Bronchial epithelial cell (primary cell): ENCODE data around the gene DENND1A. TPM values are rescaled to one million over a fixed set of nuclear protein-coding genes. Genes with fewer than 3 reads are reported as not detected.

Experiments
- DNase-seq: peaks from one replicate; pipeline ENCODE4 v3.0.0-alpha.2; 2010; ENCODE audit warnings: low read depth
- FAIRE-seq: peaks from 2 replicates; lab custom pipeline; 2011; peaks lifted over from hg19 to GRCh38; lab: Jason Lieb, UNC
- H3K27me3 ChIP-seq: 2 replicates; pipeline ENCODE4 v1.5.1; 2011; ENCODE audit warnings: low read length; ENCODE audit not compliant: control insufficient read depth, insufficient read depth
- H3K36me3 ChIP-seq: 2 replicates; pipeline ENCODE4 v1.5.1; 2011; ENCODE audit warnings: low read length; ENCODE audit not compliant: control insufficient read depth, insufficient read depth
- H3K4me3 ChIP-seq: 2 replicates; pipeline ENCODE4 v1.5.1; 2011; ENCODE audit warnings: mild to moderate bottlenecking, low read depth, low read length, control low read depth
- total RNA-seq: library from RNA; depleted of rRNA; stranded (reverse); fragments of >200 nt; gene quantifications from 2 replicates; pipeline ENCODE4 v1.2.1, GENCODE V29; 2014
- TF ChIP-seq, protein P1 (sequence below): IDR thresholded peaks from 2 replicates; pipeline ENCODE4 v1.5.1; 2011; ENCODE audit warnings: mild to moderate bottlenecking, moderate library complexity, low read length, control low read depth, inconsistent platforms; ENCODE audit not compliant: insufficient read depth, severe bottlenecking

Gene DENND1A
- total RNA-seq, 1 donor from 2014 or later = 6.1 TPM

DNA sequence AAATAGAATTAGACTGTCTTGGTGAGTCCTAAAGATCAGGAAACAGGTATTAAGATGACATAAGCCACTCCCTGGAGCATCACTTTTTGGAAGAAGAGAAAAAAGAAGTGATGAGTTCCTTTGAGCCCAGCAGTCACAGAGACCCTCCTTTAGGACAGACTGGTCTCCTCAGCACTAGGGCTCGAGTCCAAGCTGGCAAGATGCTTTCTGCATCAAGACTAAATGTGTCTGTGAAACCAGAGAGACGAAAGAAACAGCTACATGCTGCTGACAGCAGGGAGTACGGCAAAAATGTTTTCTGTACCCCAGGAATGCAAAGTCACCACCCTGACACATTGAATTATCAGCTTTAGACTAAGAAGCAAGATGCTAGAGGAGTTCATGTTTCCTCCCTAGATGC lies 389.5 kb downstream of the DENND1A start:
- FAIRE-seq (no peak), DNase-seq (no peak)
- Histone ChIP-seq H3K36me3 (no peaks in the 10 kb centered on the region), H3K27me3 (no peaks in the 10 kb centered on the region), H3K4me3 (no peak overlapping the region)
- TF ChIP-seq, protein P1, sequence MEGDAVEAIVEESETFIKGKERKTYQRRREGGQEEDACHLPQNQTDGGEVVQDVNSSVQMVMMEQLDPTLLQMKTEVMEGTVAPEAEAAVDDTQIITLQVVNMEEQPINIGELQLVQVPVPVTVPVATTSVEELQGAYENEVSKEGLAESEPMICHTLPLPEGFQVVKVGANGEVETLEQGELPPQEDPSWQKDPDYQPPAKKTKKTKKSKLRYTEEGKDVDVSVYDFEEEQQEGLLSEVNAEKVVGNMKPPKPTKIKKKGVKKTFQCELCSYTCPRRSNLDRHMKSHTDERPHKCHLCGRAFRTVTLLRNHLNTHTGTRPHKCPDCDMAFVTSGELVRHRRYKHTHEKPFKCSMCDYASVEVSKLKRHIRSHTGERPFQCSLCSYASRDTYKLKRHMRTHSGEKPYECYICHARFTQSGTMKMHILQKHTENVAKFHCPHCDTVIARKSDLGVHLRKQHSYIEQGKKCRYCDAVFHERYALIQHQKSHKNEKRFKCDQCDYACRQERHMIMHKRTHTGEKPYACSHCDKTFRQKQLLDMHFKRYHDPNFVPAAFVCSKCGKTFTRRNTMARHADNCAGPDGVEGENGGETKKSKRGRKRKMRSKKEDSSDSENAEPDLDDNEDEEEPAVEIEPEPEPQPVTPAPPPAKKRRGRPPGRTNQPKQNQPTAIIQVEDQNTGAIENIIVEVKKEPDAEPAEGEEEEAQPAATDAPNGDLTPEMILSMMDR = no peak

DNA sequence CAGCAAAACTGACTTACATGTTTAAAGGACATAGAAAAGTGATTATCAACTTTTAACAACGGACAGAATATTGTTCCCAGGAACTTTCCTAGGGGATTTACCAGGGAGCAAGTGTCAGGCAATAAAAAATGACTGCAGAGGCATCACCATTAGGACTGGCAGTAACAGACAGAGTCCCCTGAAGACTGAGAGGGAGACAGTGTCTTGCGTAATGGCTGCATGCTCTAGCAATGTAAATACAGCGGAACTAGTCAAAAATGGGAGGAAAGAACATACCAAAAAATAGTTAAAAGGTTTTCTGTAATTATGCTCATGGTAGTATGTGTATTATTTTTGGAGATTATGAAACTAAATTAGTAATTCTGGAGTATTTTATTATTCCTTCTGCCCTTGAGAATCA lies 392.1 kb downstream of the DENND1A start:
- Histone ChIP-seq H3K27me3 (no peaks in the 10 kb centered on the region), H3K36me3 (no peaks in the 10 kb centered on the region), H3K4me3 (no peak overlapping the region)
- FAIRE-seq (no peak), DNase-seq (no peak)
- TF ChIP-seq, protein P1 = no peak

DNA sequence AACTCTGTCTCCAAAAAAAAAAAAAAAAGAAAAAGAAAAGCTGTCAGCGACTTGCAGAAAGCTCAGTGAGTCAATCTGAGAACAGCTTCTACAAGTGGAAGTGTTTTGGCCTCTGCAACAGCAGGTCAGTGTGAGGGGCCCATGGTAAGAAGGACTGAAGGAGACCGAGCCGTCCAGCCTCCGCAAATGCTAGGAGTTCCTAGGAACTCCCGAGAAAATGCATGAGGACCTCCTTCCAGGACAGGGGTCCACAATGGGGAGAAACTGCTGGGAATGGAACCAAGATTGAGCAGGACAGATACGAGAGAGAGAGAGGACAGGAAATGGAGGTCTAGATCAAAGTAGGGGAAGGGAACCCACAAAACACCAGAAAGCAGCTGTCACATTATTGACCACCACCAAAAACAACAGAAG lies 393.5 kb downstream of the DENND1A start:
- TF ChIP-seq, protein P1 = no peak
- Histone ChIP-seq H3K36me3 (no peaks in the 10 kb centered on the region), H3K27me3 (no peaks in the 10 kb centered on the region), H3K4me3 (no peak overlapping the region)
- DNase-seq (no peak), FAIRE-seq (no peak)

DNA sequence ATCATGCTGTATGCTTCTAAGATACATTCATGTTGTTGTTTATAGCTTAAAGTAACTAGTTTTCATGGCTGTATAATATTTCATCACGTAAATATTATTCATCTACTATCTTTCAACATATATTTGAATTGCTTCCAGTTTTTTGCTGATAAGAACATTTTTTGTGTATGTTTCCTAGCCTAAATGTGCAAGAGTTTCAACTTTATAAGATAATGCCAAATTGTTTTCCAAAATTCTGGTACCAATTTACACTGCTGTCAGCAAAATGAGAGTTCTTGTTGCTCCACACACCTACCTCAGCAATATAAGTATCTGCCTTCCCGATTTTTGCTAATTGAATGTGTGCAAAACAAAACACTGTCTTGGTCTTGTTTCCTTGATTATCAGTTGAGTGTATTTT lies 395.6 kb downstream of the DENND1A start:
- FAIRE-seq (no peak), DNase-seq (no peak)
- no peaks in the 10 kb centered on the region for H3K27me3 ChIP-seq
- TF ChIP-seq, protein P1 = no peak
- no peak overlapping the region for H3K4me3 ChIP-seq
- H3K36me3 ChIP-seq = no peaks in the 10 kb centered on the region

DNA sequence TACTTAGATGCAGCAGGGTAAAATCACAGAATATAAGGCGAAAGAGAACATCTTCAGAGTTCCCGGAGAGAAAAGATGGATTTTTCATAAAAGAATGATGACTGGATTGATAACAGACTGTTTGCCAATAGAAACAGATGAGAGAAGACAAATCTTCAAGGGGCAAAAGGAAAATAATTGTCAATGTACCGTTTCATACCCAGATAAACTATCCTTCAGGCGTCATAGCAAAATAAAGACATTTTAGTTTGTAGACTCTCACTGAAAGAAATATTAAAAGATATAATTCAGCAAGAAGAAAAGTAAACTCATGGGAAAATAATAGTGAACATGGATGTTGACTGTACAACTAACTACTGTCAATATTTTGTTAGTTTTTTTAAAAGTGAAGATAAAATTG lies 399.7 kb downstream of the DENND1A start:
- Histone ChIP-seq H3K4me3 (no peak overlapping the region), H3K27me3 (no peaks in the 10 kb centered on the region), H3K36me3 (no peaks in the 10 kb centered on the region)
- TF ChIP-seq, protein P1 = no peak
- no peak for FAIRE-seq
- DNase-seq = no peak

DNA sequence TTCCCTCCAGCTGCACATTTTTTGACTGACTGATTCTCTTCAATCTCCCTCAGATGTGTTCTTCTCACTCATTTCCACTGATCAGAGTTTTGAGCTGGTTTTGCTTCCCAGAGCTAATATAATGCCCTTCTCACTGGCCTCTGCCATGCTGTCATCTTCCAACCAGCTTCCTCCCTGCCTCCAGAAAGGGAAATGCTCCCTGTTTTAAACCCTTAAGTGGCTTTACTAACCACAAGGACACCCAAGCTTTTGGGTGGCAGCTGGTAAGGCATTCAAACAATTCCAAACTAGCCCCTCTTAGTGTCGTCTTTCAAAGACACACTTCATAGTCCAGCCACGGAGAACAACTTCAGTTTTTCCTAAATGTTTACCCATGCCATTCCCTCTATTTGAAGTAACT lies 401.4 kb downstream of the DENND1A start:
- DNase-seq = no peak
- Histone ChIP-seq H3K36me3 (no peaks in the 10 kb centered on the region), H3K27me3 (no peaks in the 10 kb centered on the region), H3K4me3 (no peak overlapping the region)
- no peak for FAIRE-seq
- TF ChIP-seq, protein P1 = no peak
